ENCODE measurements around the gene GLDN. TPM values are rescaled to one million over a fixed set of nuclear protein-coding genes. Genes with fewer than 3 reads are reported as not detected.

GLDN gene
- total and polyA plus RNA-seq, 2 of the 8 experiments (the other 6 are each of a cell fraction or from before 2014, with no cell fraction given): 0.24 to 0.50 TPM

DNA sequence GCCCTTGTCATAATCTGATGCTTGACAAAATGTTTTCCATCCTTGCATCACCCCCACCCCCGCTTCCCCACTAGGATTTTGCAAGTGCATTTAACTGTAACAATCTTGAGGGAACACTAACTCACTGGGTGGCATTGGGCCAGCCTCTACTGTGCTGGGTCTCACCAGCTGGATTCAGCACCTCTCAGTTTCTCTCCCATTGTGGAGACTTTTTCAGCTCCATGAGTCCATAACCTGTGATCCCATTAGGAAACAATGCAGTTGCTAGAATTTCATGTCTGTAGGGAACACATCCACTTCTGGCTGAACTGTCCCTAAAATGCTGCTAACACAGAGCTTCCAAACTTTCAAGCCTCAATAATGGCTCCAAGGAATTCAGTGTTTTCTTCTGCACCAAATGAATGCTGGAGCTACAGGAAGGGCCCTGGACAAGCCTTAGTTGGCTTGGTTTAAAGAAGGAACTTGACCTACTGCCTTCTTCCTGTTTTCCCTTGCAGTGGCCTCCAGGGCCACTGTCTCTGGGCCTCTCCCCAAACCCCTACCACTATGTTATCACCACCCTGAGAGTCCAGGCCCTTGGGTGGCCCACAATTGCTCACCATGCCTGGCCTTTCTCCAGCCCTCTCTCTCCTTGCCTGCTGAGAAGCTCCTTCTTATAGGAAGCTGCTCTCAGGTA, 18.7 kb upstream of the GLDN start (continued):
- no peak for TF ChIP-seq SAP30 (IDR thresholded peaks at IDR 0.05; ENCODE audit: insufficient read depth, insufficient replicate concordance, low read length)
- TF ChIP-seq, protein P1, sequence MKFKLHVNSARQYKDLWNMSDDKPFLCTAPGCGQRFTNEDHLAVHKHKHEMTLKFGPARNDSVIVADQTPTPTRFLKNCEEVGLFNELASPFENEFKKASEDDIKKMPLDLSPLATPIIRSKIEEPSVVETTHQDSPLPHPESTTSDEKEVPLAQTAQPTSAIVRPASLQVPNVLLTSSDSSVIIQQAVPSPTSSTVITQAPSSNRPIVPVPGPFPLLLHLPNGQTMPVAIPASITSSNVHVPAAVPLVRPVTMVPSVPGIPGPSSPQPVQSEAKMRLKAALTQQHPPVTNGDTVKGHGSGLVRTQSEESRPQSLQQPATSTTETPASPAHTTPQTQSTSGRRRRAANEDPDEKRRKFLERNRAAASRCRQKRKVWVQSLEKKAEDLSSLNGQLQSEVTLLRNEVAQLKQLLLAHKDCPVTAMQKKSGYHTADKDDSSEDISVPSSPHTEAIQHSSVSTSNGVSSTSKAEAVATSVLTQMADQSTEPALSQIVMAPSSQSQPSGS (IDR thresholded peaks at IDR 0.05; ENCODE audit: low read length): no peak
- no peak for TF ChIP-seq EZH2 (IDR thresholded peaks at IDR 0.05; ENCODE audit: low read depth, low read length, severe bottlenecking)
